HS-5 (cell line): ENCODE measurements around the gene KIF26B.

Source experiments
- DNase-seq: peaks from one replicate; pipeline ENCODE4 v3.0.0-alpha.2; 2012; ENCODE audit warnings: low read depth

KIF26B gene

GRCh38 chr1:245751726-245752470 lies 597.1 kb downstream of the KIF26B start:
- no peak for DNase-seq

GRCh38 chr1:245752561-245752960 lies 597.8 kb downstream of the KIF26B start:
- no peak for DNase-seq

DNA sequence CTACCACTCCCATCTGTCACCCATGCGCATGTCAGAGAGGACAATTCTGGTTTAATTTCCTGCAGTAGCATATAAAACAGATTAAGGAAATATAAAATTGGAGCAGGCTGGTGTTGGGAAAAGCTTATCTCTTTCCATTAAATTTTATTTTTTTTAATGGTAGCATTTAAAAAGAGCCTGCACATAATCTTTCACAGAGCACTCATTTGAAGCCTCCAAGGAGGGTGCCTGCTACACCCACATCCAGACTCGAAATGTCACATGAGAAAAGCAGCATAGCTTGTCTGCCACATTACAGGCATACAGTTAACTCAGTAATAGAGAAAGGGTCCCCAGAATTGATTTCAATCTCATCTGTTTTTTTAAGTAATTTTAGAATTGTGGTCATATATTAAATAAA lies 599.0 kb downstream of the KIF26B start:
- DNase-seq: no peak

GRCh38 chr1:245754463-245754961 lies 599.7 kb downstream of the KIF26B start:
- no peak for DNase-seq
